ENCODE data around the gene CDH6. TPM values are rescaled to one million over a fixed set of nuclear protein-coding genes. Genes with fewer than 3 reads are reported as not detected.
A peak's percentile ranks its signal among the peaks of the same experiment; 100 is the strongest.

The CDH6 gene
- total and polyA plus RNA-seq, 5 donors from 2014 or later, result not detected

DNA sequence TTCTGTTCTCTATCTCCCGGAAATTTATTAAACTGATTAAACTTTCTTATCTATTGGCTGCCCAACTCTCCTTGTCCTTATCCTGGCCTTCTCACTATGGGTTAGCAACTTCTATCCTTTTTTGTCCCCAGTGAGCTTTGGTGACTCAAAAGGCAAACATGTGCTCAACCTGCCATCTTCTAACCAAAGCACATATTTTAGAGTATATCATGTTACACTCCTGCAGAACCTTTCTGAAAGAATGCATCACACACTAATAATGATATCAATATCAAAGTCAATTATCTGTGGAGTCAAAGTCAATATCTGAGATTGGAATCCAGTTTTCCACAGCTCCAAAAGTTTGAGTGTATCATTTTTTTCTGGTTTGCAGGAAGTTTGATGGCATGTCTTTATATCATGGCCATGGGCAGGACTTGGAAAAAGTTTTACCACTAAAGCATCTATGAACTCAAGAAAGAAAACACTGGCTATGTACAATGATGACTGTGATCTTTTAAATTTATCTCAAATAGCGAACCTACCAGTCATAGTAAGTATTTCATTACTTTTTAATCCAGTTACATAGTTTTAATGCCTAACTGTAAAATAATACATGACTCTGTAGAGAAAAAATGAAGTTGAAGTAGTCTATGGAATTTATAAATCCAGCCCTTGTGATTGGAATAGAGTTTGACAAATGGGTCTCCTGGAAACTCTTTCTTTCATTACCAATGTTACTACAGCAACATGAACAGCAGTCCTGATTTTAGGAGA lies 171.6 kb downstream of the CDH6 start:
- no peaks in the 10 kb centered on the region for H3K36me3 ChIP-seq (ENCODE audit: control insufficient read depth, insufficient read depth, low read length)
- DNase-seq (no peak), ATAC-seq (ENCODE audit: low read depth in 2 of 2) (no peak)
- Mint-ChIP-seq H3K27me3 (no peaks in the 10 kb centered on the region), H3K27ac (no peak overlapping the region), H3K9me3 (peaks cover 0 to 8% (median 3%) of the 10 kb centered on the region in 7 donors), H3K4me1 (no peaks in the 10 kb centered on the region), H3K36me3 (no peaks in the 10 kb centered on the region), H3K4me3 (no peak overlapping the region)
- H3K27me3 ChIP-seq (ENCODE audit: control insufficient read depth, insufficient read depth, low read length), result no peaks in the 10 kb centered on the region
- no peak overlapping the region for H3K4me3 ChIP-seq (ENCODE audit: low read depth, low read length)
- H3K9me3 ChIP-seq (ENCODE audit: control insufficient read depth in 2 of 2, low read length in 2 of 2), result no peaks in the 10 kb centered on the region
- H3K4me1 ChIP-seq (ENCODE audit: control insufficient read depth, insufficient read depth, low read length, poor library complexity, severe bottlenecking), result no peaks in the 10 kb centered on the region
- no peak overlapping the region for H3K27ac ChIP-seq (ENCODE audit: insufficient read depth, low read length, poor library complexity, severe bottlenecking)

DNA sequence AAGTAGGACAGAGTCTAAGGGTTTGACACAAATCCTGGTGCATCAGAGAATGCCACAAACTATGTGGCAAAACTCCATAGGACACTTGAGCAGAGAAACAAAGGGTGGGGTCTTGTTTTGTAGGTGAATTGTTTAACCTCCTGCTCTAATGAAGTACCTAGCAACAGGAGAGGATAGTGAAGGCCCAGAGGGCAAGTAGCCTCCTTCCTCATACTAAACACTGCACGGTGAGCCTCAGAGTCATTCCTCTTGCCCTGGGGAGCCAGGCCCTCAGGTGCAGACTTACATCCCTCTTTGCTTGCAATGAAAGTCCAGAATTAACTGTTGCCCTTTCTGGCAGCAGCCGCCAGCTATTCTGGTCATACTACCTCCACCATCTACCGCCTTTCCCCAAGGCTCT lies 172.3 kb downstream of the CDH6 start:
- H3K9me3 ChIP-seq (ENCODE audit: control insufficient read depth in 2 of 2, low read length in 2 of 2), result no peaks in the 10 kb centered on the region
- no peaks in the 10 kb centered on the region for H3K4me1 ChIP-seq (ENCODE audit: control insufficient read depth, insufficient read depth, low read length, poor library complexity, severe bottlenecking)
- H3K4me3 Mint-ChIP-seq, result no peak overlapping the region
- H3K4me1 Mint-ChIP-seq, result no peaks in the 10 kb centered on the region
- DNase-seq, result no peak
- H3K9me3 Mint-ChIP-seq, result peaks cover 0 to 8% (median 3%) of the 10 kb centered on the region in 7 donors
- ATAC-seq (ENCODE audit: low read depth in 2 of 2), result no peak
- H3K4me3 ChIP-seq (ENCODE audit: low read depth, low read length), result no peak overlapping the region
- H3K27me3 ChIP-seq (ENCODE audit: control insufficient read depth, insufficient read depth, low read length), result no peaks in the 10 kb centered on the region
- no peaks in the 10 kb centered on the region for H3K36me3 Mint-ChIP-seq
- no peak overlapping the region for H3K27ac ChIP-seq (ENCODE audit: insufficient read depth, low read length, poor library complexity, severe bottlenecking)
- no peaks in the 10 kb centered on the region for H3K27me3 Mint-ChIP-seq
- H3K27ac Mint-ChIP-seq, result no peak overlapping the region
- H3K36me3 ChIP-seq (ENCODE audit: control insufficient read depth, insufficient read depth, low read length), result no peaks in the 10 kb centered on the region

DNA sequence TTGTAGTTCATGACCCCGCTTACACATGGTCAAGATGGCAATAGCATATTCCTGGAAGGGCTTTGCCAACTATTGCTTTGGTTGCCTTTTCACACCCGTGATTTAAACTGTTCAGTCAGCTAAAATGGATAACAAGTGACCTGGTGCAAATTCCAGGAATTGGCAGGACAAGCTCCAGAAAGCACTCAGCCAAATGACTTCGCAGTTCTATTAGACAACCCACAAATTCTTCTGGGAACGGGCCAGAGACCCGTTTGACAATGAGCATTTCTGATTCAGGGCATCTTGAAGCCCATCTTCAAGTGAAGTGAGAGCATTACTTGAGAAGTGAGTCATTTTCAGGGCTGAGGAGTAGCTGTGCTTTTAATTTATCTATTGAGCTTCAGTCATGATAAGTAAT lies 173.5 kb downstream of the CDH6 start:
- H3K4me3 ChIP-seq (ENCODE audit: low read depth, low read length), result no peak overlapping the region
- no peaks in the 10 kb centered on the region for H3K4me1 ChIP-seq (ENCODE audit: control insufficient read depth, insufficient read depth, low read length, poor library complexity, severe bottlenecking)
- Mint-ChIP-seq H3K9me3 (peaks cover 0 to 8% (median 3%) of the 10 kb centered on the region in 7 donors), H3K4me3 (no peak overlapping the region), H3K27ac (no peak overlapping the region), H3K4me1 (no peaks in the 10 kb centered on the region), H3K27me3 (no peaks in the 10 kb centered on the region), H3K36me3 (no peaks in the 10 kb centered on the region)
- H3K9me3 ChIP-seq (ENCODE audit: control insufficient read depth in 2 of 2, low read length in 2 of 2), result no peaks in the 10 kb centered on the region
- no peaks in the 10 kb centered on the region for H3K27me3 ChIP-seq (ENCODE audit: control insufficient read depth, insufficient read depth, low read length)
- no peak for DNase-seq
- no peak for ATAC-seq (ENCODE audit: low read depth in 2 of 2)
- H3K36me3 ChIP-seq (ENCODE audit: control insufficient read depth, insufficient read depth, low read length), result no peaks in the 10 kb centered on the region
- no peak overlapping the region for H3K27ac ChIP-seq (ENCODE audit: insufficient read depth, low read length, poor library complexity, severe bottlenecking)

DNA sequence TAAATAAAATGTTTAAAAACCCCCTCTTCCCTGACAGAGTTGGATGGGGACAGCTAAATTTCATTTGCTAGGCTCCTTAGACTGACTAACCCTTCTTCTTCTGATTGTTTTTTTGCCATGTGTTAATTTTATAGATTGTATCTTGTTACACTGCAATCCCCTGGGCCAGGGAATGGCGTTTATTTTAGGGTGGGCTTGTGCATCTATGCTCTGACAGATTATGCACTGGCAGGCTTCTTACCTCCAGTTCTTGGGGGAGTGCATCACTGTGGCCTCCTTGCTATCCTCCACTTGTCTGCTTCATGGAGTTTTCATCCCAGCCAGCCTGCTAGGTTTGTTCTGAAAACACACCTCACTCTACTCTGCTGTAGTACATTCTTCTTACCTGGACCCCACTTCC lies 178.6 kb downstream of the CDH6 start:
- Histone ChIP-seq H3K4me1 (ENCODE audit: control insufficient read depth, insufficient read depth, low read length, poor library complexity, severe bottlenecking) (no peaks in the 10 kb centered on the region), H3K9me3 (ENCODE audit: control insufficient read depth in 2 of 2, low read length in 2 of 2) (no peaks in the 10 kb centered on the region), H3K36me3 (ENCODE audit: control insufficient read depth, insufficient read depth, low read length) (no peaks in the 10 kb centered on the region), H3K27ac (ENCODE audit: insufficient read depth, low read length, poor library complexity, severe bottlenecking) (no peak overlapping the region), H3K27me3 (ENCODE audit: control insufficient read depth, insufficient read depth, low read length) (no peaks in the 10 kb centered on the region), H3K4me3 (ENCODE audit: low read depth, low read length) (no peak overlapping the region)
- Mint-ChIP-seq H3K36me3 (no peaks in the 10 kb centered on the region), H3K27me3 (no peaks in the 10 kb centered on the region), H3K9me3 (peaks cover 0 to 3% (median 0%) of the 10 kb centered on the region in 7 donors), H3K4me1 (no peaks in the 10 kb centered on the region), H3K27ac (no peak overlapping the region), H3K4me3 (no peak overlapping the region)
- DNase-seq (no peak), ATAC-seq (ENCODE audit: low read depth in 2 of 2) (no peak)

GRCh38 chr5:31375999-31376720 lies 182.7 kb downstream of the CDH6 start:
- ATAC-seq (ENCODE audit: low read depth in 2 of 2) (no peak), DNase-seq (no peak)
- H3K27ac ChIP-seq (ENCODE audit: insufficient read depth, low read length, poor library complexity, severe bottlenecking), result no peak overlapping the region
- no peak overlapping the region for H3K4me3 ChIP-seq (ENCODE audit: low read depth, low read length)
- H3K36me3 ChIP-seq (ENCODE audit: control insufficient read depth, insufficient read depth, low read length), result no peaks in the 10 kb centered on the region
- Mint-ChIP-seq H3K36me3 (no peaks in the 10 kb centered on the region), H3K27ac (no peak overlapping the region), H3K9me3 (peaks cover 0 to 2% (median 0%) of the 10 kb centered on the region in 7 donors), H3K4me3 (no peak overlapping the region), H3K27me3 (no peaks in the 10 kb centered on the region), H3K4me1 (no peaks in the 10 kb centered on the region)
- H3K27me3 ChIP-seq (ENCODE audit: control insufficient read depth, insufficient read depth, low read length), result no peaks in the 10 kb centered on the region
- H3K4me1 ChIP-seq (ENCODE audit: control insufficient read depth, insufficient read depth, low read length, poor library complexity, severe bottlenecking), result no peaks in the 10 kb centered on the region
- no peaks in the 10 kb centered on the region for H3K9me3 ChIP-seq (ENCODE audit: control insufficient read depth in 2 of 2, low read length in 2 of 2)

DNA sequence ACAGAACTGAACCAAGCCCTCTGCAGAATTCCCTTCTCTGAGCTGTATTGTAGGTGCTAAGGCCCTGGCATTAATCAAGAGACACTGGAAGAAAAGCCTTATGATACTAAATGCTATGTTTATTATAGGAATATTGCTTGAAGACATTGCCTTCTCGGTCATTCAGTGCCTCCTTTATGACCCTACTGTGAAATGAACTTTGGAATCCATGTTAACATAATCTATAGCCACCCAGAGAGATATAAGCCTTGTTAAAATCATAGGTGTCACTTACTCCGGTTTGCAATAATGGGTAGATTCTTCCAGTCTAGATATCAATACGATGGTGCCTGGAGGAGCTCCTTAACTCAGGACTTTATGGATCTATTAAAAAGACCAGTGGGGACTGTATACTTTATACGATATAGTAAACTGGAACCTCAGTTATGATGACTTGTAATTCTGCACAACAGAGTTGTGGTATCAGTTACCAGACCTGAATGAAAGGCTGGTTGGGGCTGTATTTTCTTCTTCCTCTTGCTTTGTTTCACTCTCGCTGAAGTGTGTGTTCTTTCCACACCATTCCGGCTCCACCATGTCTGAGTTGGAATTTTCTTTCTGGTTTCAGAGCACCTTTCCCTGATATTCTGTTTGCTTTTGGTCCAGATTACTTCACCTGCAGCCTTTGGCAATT lies 183.9 kb downstream of the CDH6 start:
- no peak overlapping the region for H3K27ac ChIP-seq (ENCODE audit: insufficient read depth, low read length, poor library complexity, severe bottlenecking)
- H3K9me3 ChIP-seq (ENCODE audit: control insufficient read depth in 2 of 2, low read length in 2 of 2), result no peaks in the 10 kb centered on the region
- H3K4me1 Mint-ChIP-seq, result no peaks in the 10 kb centered on the region
- H3K27me3 ChIP-seq (ENCODE audit: control insufficient read depth, insufficient read depth, low read length), result no peaks in the 10 kb centered on the region
- no peak overlapping the region for H3K4me3 ChIP-seq (ENCODE audit: low read depth, low read length)
- H3K36me3 ChIP-seq (ENCODE audit: control insufficient read depth, insufficient read depth, low read length), result no peaks in the 10 kb centered on the region
- H3K4me3 Mint-ChIP-seq, result no peak overlapping the region
- DNase-seq (no peak), ATAC-seq (ENCODE audit: low read depth in 2 of 2) (no peak)
- H3K9me3 Mint-ChIP-seq, result peaks cover 0 to 2% (median 0%) of the 10 kb centered on the region in 7 donors
- H3K27ac Mint-ChIP-seq, result peak overlapping the region in 1 of 3 donors; percentile 79
- H3K4me1 ChIP-seq (ENCODE audit: control insufficient read depth, insufficient read depth, low read length, poor library complexity, severe bottlenecking), result no peaks in the 10 kb centered on the region
- peaks cover 4% of the 10 kb centered on the region for H3K27me3 Mint-ChIP-seq
- no peaks in the 10 kb centered on the region for H3K36me3 Mint-ChIP-seq

DNA sequence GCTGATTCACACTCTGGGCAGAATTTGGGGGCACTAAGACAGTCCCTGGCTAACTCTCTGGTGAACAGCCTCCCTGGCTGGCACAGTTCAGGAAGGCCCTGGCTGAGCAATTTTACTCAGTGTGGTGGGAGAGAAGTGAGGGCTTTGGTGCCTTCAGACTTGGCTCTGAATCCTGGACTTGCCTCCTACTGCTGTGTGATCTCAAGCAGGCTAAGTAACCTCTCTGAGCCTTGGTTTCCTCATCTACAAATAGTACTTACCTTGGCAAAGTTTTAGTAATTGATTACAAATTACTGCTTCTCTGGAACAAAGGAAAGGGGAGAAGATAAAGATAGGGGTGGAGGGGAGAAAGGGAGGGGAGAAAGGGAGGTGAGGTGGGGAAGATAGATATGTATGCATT lies 184.7 kb downstream of the CDH6 start:
- Mint-ChIP-seq H3K27me3 (peaks cover 4% of the 10 kb centered on the region), H3K27ac (no peak overlapping the region), H3K4me1 (no peaks in the 10 kb centered on the region), H3K4me3 (no peak overlapping the region), H3K9me3 (peaks cover 0 to 2% (median 0%) of the 10 kb centered on the region in 7 donors), H3K36me3 (no peaks in the 10 kb centered on the region)
- DNase-seq (no peak), ATAC-seq (ENCODE audit: low read depth in 2 of 2) (no peak)
- no peaks in the 10 kb centered on the region for H3K36me3 ChIP-seq (ENCODE audit: control insufficient read depth, insufficient read depth, low read length)
- no peaks in the 10 kb centered on the region for H3K9me3 ChIP-seq (ENCODE audit: control insufficient read depth in 2 of 2, low read length in 2 of 2)
- no peak overlapping the region for H3K27ac ChIP-seq (ENCODE audit: insufficient read depth, low read length, poor library complexity, severe bottlenecking)
- H3K4me3 ChIP-seq (ENCODE audit: low read depth, low read length), result no peak overlapping the region
- no peaks in the 10 kb centered on the region for H3K4me1 ChIP-seq (ENCODE audit: control insufficient read depth, insufficient read depth, low read length, poor library complexity, severe bottlenecking)
- H3K27me3 ChIP-seq (ENCODE audit: control insufficient read depth, insufficient read depth, low read length), result no peaks in the 10 kb centered on the region
